Testis (tissue), 3 donors: ENCODE measurements around the gene TRPV6. TPM values are rescaled to one million over a fixed set of nuclear protein-coding genes. Genes with fewer than 3 reads are reported as not detected.

Experiments
- DNase-seq: peaks from one replicate; pipeline ENCODE4 v3.0.0-alpha.2; 2019
- H3K27ac ChIP-seq, 2 donors: fragments of 200-600 bp; sonication (generic); one replicate each; pipeline ENCODE4 v1.5.1; 2019
- H3K27me3 ChIP-seq: fragments of 200-600 bp; sonication (generic); one replicate; pipeline ENCODE4 v1.5.1; 2019
- H3K36me3 ChIP-seq: fragments of 200-600 bp; sonication (generic); one replicate; pipeline ENCODE4 v1.5.1; 2017; ENCODE audit warnings: low read depth; ENCODE audit errors: missing control alignments
- H3K4me1 ChIP-seq: fragments of 200-600 bp; sonication (generic); one replicate; pipeline ENCODE4 v1.5.1; 2019
- H3K4me3 ChIP-seq, 2 donors: fragments of 200-600 bp; sonication (generic); one replicate each; pipeline ENCODE4 v1.5.1; 2017 to 2019
- H3K9me3 ChIP-seq: fragments of 200-600 bp; sonication (generic); one replicate; pipeline ENCODE4 v1.5.1; 2017
- CTCF ChIP-seq, 3 experiments: fragments of 450-650 bp in 2 of 3; fragments of 200-600 bp in 1 of 3; sonication (generic) in 1 of 3; IDR thresholded peaks; one replicate each; pipeline ENCODE4 v1.5.1; 2016 to 2019; ENCODE audit warnings: antibody characterized with exemption in 3 of 3, mild to moderate bottlenecking in 2 of 3, moderate library complexity in 1 of 3
- POLR2A ChIP-seq: fragments of 450-650 bp; IDR thresholded peaks from one replicate; pipeline ENCODE4 v1.6.1; 2017; ENCODE audit warnings: antibody characterized with exemption, mild to moderate bottlenecking, moderate library complexity
- WGBS, 2 donors: methylation state at CpG; one replicate each; pipeline ENCODE4 v1.1.5; 2018; 5-methylcytosine and 5-hydroxymethylcytosine counted together
- intact Hi-C: fragments of 100-400 bp; cut with DNase I; formaldehyde crosslinking; loops from one replicate; pipeline ENCODE4 v1.15.1; 2023; ENCODE audit warnings: low total_unique reads
- polyA plus RNA-seq: library from polyadenylated mRNA; stranded (reverse); fragments of 350-450 nt; fragmentation: Illumina TruSeq; extraction: RNeasy Lipid Tissue Mini Kit (QIAGEN cat#74804); gene quantifications from one replicate; pipeline ENCODE4 v1.2.3, GENCODE V29; 2014; ENCODE audit warnings: low read depth, low replicate concordance; ENCODE audit not compliant: insufficient read depth
- total RNA-seq, 2 donors: library from RNA; depleted of rRNA; stranded (reverse); fragments of >200 nt; gene quantifications; one replicate each; pipeline ENCODE4 v1.2.3, GENCODE V29; 2016

The TRPV6 gene
- total and polyA plus RNA-seq, 3 donors from 2014 or later = 2.2 to 4.5 (median 2.6) TPM

- H3K27me3 ChIP-seq = no peaks in the 10 kb centered on the region
- H3K9me3 ChIP-seq = no peaks in the 10 kb centered on the region
- no peaks in the 10 kb centered on the region for H3K36me3 ChIP-seq
- intact Hi-C loops = no loop called here
- 84 to 91% methylated on average over 6 to 7 of the region's 7 CpGs for WGBS, 2 donors
- TF ChIP-seq POLR2A (no peak), CTCF (IDR thresholded peaks at IDR 0.05) (no peak)
- H3K27ac ChIP-seq = no peak overlapping the region
- H3K4me3 ChIP-seq = no peak overlapping the region
- H3K4me1 ChIP-seq = no peaks in the 10 kb centered on the region
- no peak for DNase-seq
Measured at GRCh38 chr7:142883571-142884285, 1.8 kb downstream of the TRPV6 start.

GRCh38 chr7:142883145-142883544, 2.4 kb downstream of the TRPV6 start:
- Histone ChIP-seq H3K27ac (no peak overlapping the region), H3K9me3 (no peaks in the 10 kb centered on the region), H3K4me1 (no peaks in the 10 kb centered on the region), H3K36me3 (no peaks in the 10 kb centered on the region), H3K4me3 (no peak overlapping the region), H3K27me3 (no peaks in the 10 kb centered on the region)
- peak; percentile 2 for DNase-seq
- intact Hi-C loops = no loop called here
- TF ChIP-seq POLR2A (no peak), CTCF (IDR thresholded peaks at IDR 0.05) (no peak)
- 77 to 91% methylated on average over 10 of the region's 10 CpGs for WGBS, 2 donors

GRCh38 chr7:142882338-142882678, 3.2 kb downstream of the TRPV6 start:
- no peak overlapping the region for H3K4me3 ChIP-seq
- no peaks in the 10 kb centered on the region for H3K9me3 ChIP-seq
- no peaks in the 10 kb centered on the region for H3K4me1 ChIP-seq
- intact Hi-C loops = no loop called here
- TF ChIP-seq POLR2A (no peak), CTCF (IDR thresholded peaks at IDR 0.05) (no peak)
- H3K27ac ChIP-seq = no peak overlapping the region
- 77 to 84% methylated on average over 4 to 5 of the region's 5 CpGs for WGBS, 2 donors
- DNase-seq = no peak
- no peaks in the 10 kb centered on the region for H3K36me3 ChIP-seq
- no peaks in the 10 kb centered on the region for H3K27me3 ChIP-seq

GRCh38 chr7:142881586-142882337, 3.8 kb downstream of the TRPV6 start:
- Histone ChIP-seq H3K27ac (no peak overlapping the region), H3K4me1 (no peaks in the 10 kb centered on the region), H3K27me3 (no peaks in the 10 kb centered on the region), H3K9me3 (no peaks in the 10 kb centered on the region), H3K36me3 (no peaks in the 10 kb centered on the region), H3K4me3 (no peak overlapping the region)
- no peak for DNase-seq
- TF ChIP-seq POLR2A (no peak), CTCF (IDR thresholded peaks at IDR 0.05) (no peak)
- intact Hi-C loops = no loop called here
- 81 to 85% methylated on average over 9 of the region's 9 CpGs for WGBS, 2 donors
